ENCODE measurements around the gene MAGI2. TPM values are rescaled to one million over a fixed set of nuclear protein-coding genes. Genes with fewer than 3 reads are reported as not detected.

MAGI2 gene
- total RNA-seq, 1 experiment from 2014 or later, result 0.25 TPM

DNA sequence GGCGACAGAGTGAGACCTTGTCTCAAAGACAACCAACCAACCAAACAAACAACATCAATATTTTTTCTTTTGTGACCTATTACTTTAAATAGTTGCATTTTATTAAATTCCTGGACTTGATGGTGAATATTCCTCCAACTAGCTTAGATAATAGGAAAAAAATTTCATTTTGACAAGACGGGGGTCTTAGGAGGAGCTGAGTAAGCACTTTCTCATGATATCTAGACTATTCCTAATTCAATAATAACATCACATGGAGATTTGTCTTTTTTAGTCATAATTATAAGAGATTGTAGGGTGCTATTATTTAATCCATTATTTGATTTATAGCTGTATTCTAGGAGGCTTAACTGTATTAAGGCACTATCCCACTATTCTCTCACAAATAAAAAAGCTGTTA lies 952.4 kb downstream of the MAGI2 start:
- intact Hi-C loops (cut with micrococcal nuclease; ENCODE audit: unreplicated experiment), result no loop called here
- H3K27me3 ChIP-seq (replicated peaks; ENCODE audit: control insufficient read depth, insufficient read depth, low read length), result no peaks in the 10 kb centered on the region; the same call in 1 of the 2 replicates
- H3K4me1 ChIP-seq, result no peaks in the 10 kb centered on the region
- no peaks in the 10 kb centered on the region for H3K9me3 ChIP-seq
- TF ChIP-seq, protein P1, sequence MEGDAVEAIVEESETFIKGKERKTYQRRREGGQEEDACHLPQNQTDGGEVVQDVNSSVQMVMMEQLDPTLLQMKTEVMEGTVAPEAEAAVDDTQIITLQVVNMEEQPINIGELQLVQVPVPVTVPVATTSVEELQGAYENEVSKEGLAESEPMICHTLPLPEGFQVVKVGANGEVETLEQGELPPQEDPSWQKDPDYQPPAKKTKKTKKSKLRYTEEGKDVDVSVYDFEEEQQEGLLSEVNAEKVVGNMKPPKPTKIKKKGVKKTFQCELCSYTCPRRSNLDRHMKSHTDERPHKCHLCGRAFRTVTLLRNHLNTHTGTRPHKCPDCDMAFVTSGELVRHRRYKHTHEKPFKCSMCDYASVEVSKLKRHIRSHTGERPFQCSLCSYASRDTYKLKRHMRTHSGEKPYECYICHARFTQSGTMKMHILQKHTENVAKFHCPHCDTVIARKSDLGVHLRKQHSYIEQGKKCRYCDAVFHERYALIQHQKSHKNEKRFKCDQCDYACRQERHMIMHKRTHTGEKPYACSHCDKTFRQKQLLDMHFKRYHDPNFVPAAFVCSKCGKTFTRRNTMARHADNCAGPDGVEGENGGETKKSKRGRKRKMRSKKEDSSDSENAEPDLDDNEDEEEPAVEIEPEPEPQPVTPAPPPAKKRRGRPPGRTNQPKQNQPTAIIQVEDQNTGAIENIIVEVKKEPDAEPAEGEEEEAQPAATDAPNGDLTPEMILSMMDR (IDR thresholded peaks at IDR 0.05; ENCODE audit: insufficient read depth in 1 of 2, low read depth in 1 of 2, low read length in 1 of 2, severe bottlenecking in 1 of 2, unreplicated experiment in 1 of 2), result no peak
- BruUV-seq (replicated peaks), result no TSS peak
- Mint-ChIP-seq H3K27ac (ENCODE audit: unreplicated experiment) (no peak overlapping the region), H3K36me3 (ENCODE audit: insufficient read depth, unreplicated experiment) (no peaks in the 10 kb centered on the region), H3K9me3 (ENCODE audit: unreplicated experiment) (no peaks in the 10 kb centered on the region), H3K4me1 (ENCODE audit: low read depth, unreplicated experiment) (no peaks in the 10 kb centered on the region), H3K27me3 (ENCODE audit: insufficient read depth, unreplicated experiment) (peaks cover 14% of the 10 kb centered on the region), H3K4me3 (ENCODE audit: unreplicated experiment) (no peak overlapping the region)
- ChIA-PET CTCF (no interaction called here), POLR2A (no interaction called here)
- H3K36me3 ChIP-seq (ENCODE audit: control insufficient read depth, insufficient read depth, low read length), result no peaks in the 10 kb centered on the region
- H3K4me3 ChIP-seq (ENCODE audit: low read depth, low read length), result no peak overlapping the region
- DNase-seq, result no peak

DNA sequence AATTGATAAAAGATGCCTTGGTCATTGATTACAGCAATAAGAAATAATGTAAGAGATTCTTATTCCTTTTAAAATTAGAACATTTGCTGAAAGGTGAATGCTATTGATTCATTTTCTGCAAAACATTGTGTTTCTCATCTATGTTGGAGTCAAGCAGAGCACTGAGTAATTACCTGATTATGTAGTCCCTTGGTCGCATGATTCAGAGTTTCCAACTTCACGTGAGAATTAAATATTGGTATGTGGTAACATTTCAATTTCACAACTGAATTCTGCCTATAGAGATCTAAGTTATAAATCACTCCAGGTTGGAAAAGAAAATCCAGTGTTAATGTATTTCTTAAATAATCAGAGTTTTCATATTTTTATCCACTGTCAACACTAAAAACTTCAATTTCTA lies 953.5 kb downstream of the MAGI2 start:
- Mint-ChIP-seq H3K9me3 (ENCODE audit: unreplicated experiment) (no peaks in the 10 kb centered on the region), H3K27me3 (ENCODE audit: insufficient read depth, unreplicated experiment) (peaks cover 11% of the 10 kb centered on the region), H3K4me3 (ENCODE audit: unreplicated experiment) (no peak overlapping the region), H3K36me3 (ENCODE audit: insufficient read depth, unreplicated experiment) (no peaks in the 10 kb centered on the region), H3K27ac (ENCODE audit: unreplicated experiment) (no peak overlapping the region), H3K4me1 (ENCODE audit: low read depth, unreplicated experiment) (no peaks in the 10 kb centered on the region)
- H3K4me1 ChIP-seq, result no peaks in the 10 kb centered on the region
- ChIA-PET POLR2A (no interaction called here), CTCF (no interaction called here)
- no peaks in the 10 kb centered on the region for H3K36me3 ChIP-seq (ENCODE audit: control insufficient read depth, insufficient read depth, low read length)
- no peaks in the 10 kb centered on the region; the same call in 1 of the 2 replicates for H3K27me3 ChIP-seq (replicated peaks; ENCODE audit: control insufficient read depth, insufficient read depth, low read length)
- BruUV-seq (replicated peaks), result no TSS peak
- no peak overlapping the region for H3K4me3 ChIP-seq (ENCODE audit: low read depth, low read length)
- intact Hi-C loops (cut with micrococcal nuclease; ENCODE audit: unreplicated experiment), result no loop called here
- TF ChIP-seq, protein P1 (IDR thresholded peaks at IDR 0.05; ENCODE audit: insufficient read depth in 1 of 2, low read depth in 1 of 2, low read length in 1 of 2, severe bottlenecking in 1 of 2, unreplicated experiment in 1 of 2), result no peak
- H3K9me3 ChIP-seq, result no peaks in the 10 kb centered on the region
- no peak for DNase-seq

DNA sequence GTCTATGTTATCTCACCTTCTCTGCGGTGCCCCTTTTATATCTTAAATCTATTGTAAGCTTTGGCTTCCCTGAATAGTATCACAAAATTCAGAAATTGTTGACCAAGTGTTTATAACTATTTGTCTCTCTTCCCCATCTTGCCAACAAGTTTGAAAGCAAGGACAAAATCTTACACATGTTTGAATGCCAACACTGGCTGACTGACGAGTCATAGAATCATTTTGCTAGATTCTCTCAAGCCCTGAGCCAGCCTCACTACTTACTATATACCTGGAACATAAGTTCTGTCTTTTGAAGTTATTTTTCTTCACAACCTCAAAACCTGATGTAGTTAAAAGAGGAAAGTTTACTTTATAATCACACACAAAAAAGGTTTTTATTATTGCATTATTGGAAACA lies 954.2 kb downstream of the MAGI2 start:
- ChIA-PET POLR2A (no interaction called here), CTCF (no interaction called here)
- no peaks in the 10 kb centered on the region; the same call in 1 of the 2 replicates for H3K27me3 ChIP-seq (replicated peaks; ENCODE audit: control insufficient read depth, insufficient read depth, low read length)
- H3K4me3 ChIP-seq (ENCODE audit: low read depth, low read length), result no peak overlapping the region
- no peaks in the 10 kb centered on the region for H3K9me3 Mint-ChIP-seq (ENCODE audit: unreplicated experiment)
- H3K27me3 Mint-ChIP-seq (ENCODE audit: insufficient read depth, unreplicated experiment), result peaks cover 11% of the 10 kb centered on the region
- no peaks in the 10 kb centered on the region for H3K9me3 ChIP-seq
- DNase-seq, result no peak
- intact Hi-C loops (cut with micrococcal nuclease; ENCODE audit: unreplicated experiment), result no loop called here
- H3K4me3 Mint-ChIP-seq (ENCODE audit: unreplicated experiment), result no peak overlapping the region
- no peaks in the 10 kb centered on the region for H3K4me1 ChIP-seq
- H3K27ac Mint-ChIP-seq (ENCODE audit: unreplicated experiment), result no peak overlapping the region
- no TSS peak for BruUV-seq (replicated peaks)
- TF ChIP-seq, protein P1 (IDR thresholded peaks at IDR 0.05; ENCODE audit: insufficient read depth in 1 of 2, low read depth in 1 of 2, low read length in 1 of 2, severe bottlenecking in 1 of 2, unreplicated experiment in 1 of 2), result no peak
- no peaks in the 10 kb centered on the region for H3K36me3 ChIP-seq (ENCODE audit: control insufficient read depth, insufficient read depth, low read length)
- no peaks in the 10 kb centered on the region for H3K4me1 Mint-ChIP-seq (ENCODE audit: low read depth, unreplicated experiment)
- no peaks in the 10 kb centered on the region for H3K36me3 Mint-ChIP-seq (ENCODE audit: insufficient read depth, unreplicated experiment)
